GM12878 (cell line): ENCODE measurements around the gene TRIM67. TPM values are rescaled to one million over a fixed set of nuclear protein-coding genes. Genes with fewer than 3 reads are reported as not detected.
A peak's percentile ranks its signal among the peaks of the same experiment; 100 is the strongest.

Source experiments
- CEBPB ChIP-seq, 2 experiments: fragments of 150-350 bp in 1 of 2; IDR thresholded peaks; 2 replicates each; pipeline ENCODE4 v1.6.1; 2012 to 2014; ENCODE audit warnings: low read depth in 2 of 2, low read length in 2 of 2, borderline replicate concordance in 1 of 2, inconsistent platforms in 1 of 2
- E2F4 ChIP-seq: IDR thresholded peaks from 2 replicates; pipeline ENCODE4 v1.6.1; 2012; ENCODE audit warnings: low read depth, low read length, improper control_type of control experiment
- ETV6 ChIP-seq, 2 experiments: fragments of 450-650 bp in 1 of 2; IDR thresholded peaks in 1 of 2; conservative IDR thresholded peaks in 1 of 2; 2 replicates each; pipeline ENCODE4 v1.6.1; 2014; ENCODE audit warnings: antibody characterized with exemption in 1 of 2, borderline replicate concordance in 1 of 2, low read depth in 1 of 2, mild to moderate bottlenecking in 1 of 2, moderate library complexity in 1 of 2
- GATAD2B ChIP-seq: fragments of 450-650 bp; conservative IDR thresholded peaks from 2 replicates; pipeline ENCODE4 v1.6.1; 2017; ENCODE audit warnings: low read depth, mild to moderate bottlenecking, moderate library complexity
- POLR2AphosphoS5 ChIP-seq: IDR thresholded peaks from 2 replicates; pipeline ENCODE4 v1.6.1; 2011; ENCODE audit warnings: mild to moderate bottlenecking, low read length, inconsistent platforms
- RFX5 ChIP-seq: IDR thresholded peaks from 2 replicates; pipeline ENCODE4 v1.6.1; 2011; ENCODE audit warnings: low read depth, low read length, improper control_type of control experiment
- TCF12 ChIP-seq: IDR thresholded peaks from 2 replicates; pipeline ENCODE4 v1.6.1; 2011; ENCODE audit warnings: low read depth, mild to moderate bottlenecking, low read length
- YY1 ChIP-seq: IDR thresholded peaks from 2 replicates; pipeline ENCODE4 v1.6.1; 2011; ENCODE audit warnings: low read depth, mild to moderate bottlenecking, low read length
- ZNF622 ChIP-seq: fragments of 450-650 bp; IDR thresholded peaks from 2 replicates; pipeline ENCODE4 v1.6.1; 2017; ENCODE audit warnings: mild to moderate bottlenecking, inconsistent platforms
- polyA plus RNA-seq, 11 experiments: library from polyadenylated mRNA; depleted of rRNA in 4 of 11; unstranded in 6 of 11; stranded (reverse) in 5 of 11; fragments of >200 nt; fragmentation: Nextera tagmentation in 4 of 11; fragmentation: Illumina TruSeq in 1 of 11; extraction: Ambion mirVana in 4 of 11; extraction: Trizol in 1 of 11; gene quantifications; 1 replicate in 1 of 11; 2 replicates in 10 of 11; pipeline versions ENCODE4 v1.2.1 to v1.2.3, GENCODE V29; 2011 to 2016; ENCODE audit warnings: inconsistent platforms in 2 of 11, missing spikeins in 2 of 11, low read depth in 1 of 11
- total RNA-seq, 4 experiments: library from RNA; depleted of rRNA in 3 of 4; stranded (reverse); fragments of >200 nt in 3 of 4; fragmentation: Illumina TruSeq in 1 of 4; extraction: Trizol in 1 of 4; gene quantifications; 2 replicates each; pipeline versions ENCODE4 v1.2.1 to v1.2.3, GENCODE V29; 2013 to 2021
- TF ChIP-seq, protein P1 (sequence below): fragments of 450-650 bp; formaldehyde crosslinking; IDR thresholded peaks from 2 replicates; pipeline ENCODE4 v1.5.0; 2022; ENCODE audit warnings: mild to moderate bottlenecking, missing genetic modification characterization
- TF ChIP-seq, protein P2 (sequence below): IDR thresholded peaks from 2 replicates; pipeline ENCODE4 v1.6.1; 2012; ENCODE audit warnings: low read depth, low read length, improper control_type of control experiment
- TF ChIP-seq, protein P3 (sequence below): fragments of 450-650 bp; IDR thresholded peaks from 2 replicates; pipeline ENCODE4 v1.6.1; 2016; ENCODE audit warnings: mild to moderate bottlenecking, moderate library complexity, borderline replicate concordance
- TF ChIP-seq, protein P4 (sequence below): fragments of 450-650 bp; IDR thresholded peaks from 2 replicates; pipeline ENCODE4 v1.6.1; 2017; ENCODE audit warnings: low read depth, mild to moderate bottlenecking, moderate library complexity

The TRIM67 gene
- total and polyA plus RNA-seq, 10 of the 15 experiments (the other 5 are each of a cell fraction or from before 2014, with no cell fraction given), result under 0.01 to 0.01 TPM; not detected in 8

GRCh38 chr1:231240883-231241735 lies 79.3 kb downstream of the TRIM67 start, which contains the start of gene GNPAT (continued):
- TF ChIP-seq POLR2AphosphoS5 (peak; percentile 97), CEBPB (IDR thresholded peaks at IDR 0.05; ENCODE audit: borderline replicate concordance in 1 of 2, low read depth in 2 of 2, low read length in 2 of 2) (no peak), GATAD2B (peak; percentile 97), ZNF622 (no peak), RFX5 (no peak), ETV6 (conservative IDR thresholded peaks at IDR 0.05 in 1 of 2, IDR thresholded peaks at IDR 0.05 in 1 of 2; ENCODE audit: borderline replicate concordance in 1 of 2, low read depth in 1 of 2) (no peak), TCF12 (0 out of 2 replicates have a peak, but pooled peaks have one; percentile 49), YY1 (peak; percentile 97), E2F4 (peak; percentile 61; the same call in 1 of the 2 replicates)
- TF ChIP-seq, protein P1, sequence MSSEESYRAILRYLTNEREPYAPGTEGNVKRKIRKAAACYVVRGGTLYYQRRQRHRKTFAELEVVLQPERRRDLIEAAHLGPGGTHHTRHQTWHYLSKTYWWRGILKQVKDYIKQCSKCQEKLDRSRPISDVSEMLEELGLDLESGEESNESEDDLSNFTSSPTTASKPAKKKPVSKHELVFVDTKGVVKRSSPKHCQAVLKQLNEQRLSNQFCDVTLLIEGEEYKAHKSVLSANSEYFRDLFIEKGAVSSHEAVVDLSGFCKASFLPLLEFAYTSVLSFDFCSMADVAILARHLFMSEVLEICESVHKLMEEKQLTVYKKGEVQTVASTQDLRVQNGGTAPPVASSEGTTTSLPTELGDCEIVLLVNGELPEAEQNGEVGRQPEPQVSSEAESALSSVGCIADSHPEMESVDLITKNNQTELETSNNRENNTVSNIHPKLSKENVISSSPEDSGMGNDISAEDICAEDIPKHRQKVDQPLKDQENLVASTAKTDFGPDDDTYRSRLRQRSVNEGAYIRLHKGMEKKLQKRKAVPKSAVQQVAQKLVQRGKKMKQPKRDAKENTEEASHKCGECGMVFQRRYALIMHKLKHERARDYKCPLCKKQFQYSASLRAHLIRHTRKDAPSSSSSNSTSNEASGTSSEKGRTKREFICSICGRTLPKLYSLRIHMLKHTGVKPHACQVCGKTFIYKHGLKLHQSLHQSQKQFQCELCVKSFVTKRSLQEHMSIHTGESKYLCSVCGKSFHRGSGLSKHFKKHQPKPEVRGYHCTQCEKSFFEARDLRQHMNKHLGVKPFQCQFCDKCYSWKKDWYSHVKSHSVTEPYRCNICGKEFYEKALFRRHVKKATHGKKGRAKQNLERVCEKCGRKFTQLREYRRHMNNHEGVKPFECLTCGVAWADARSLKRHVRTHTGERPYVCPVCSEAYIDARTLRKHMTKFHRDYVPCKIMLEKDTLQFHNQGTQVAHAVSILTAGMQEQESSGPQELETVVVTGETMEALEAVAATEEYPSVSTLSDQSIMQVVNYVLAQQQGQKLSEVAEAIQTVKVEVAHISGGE (CRISPR knock-in tag), result no peak
- TF ChIP-seq, protein P2, sequence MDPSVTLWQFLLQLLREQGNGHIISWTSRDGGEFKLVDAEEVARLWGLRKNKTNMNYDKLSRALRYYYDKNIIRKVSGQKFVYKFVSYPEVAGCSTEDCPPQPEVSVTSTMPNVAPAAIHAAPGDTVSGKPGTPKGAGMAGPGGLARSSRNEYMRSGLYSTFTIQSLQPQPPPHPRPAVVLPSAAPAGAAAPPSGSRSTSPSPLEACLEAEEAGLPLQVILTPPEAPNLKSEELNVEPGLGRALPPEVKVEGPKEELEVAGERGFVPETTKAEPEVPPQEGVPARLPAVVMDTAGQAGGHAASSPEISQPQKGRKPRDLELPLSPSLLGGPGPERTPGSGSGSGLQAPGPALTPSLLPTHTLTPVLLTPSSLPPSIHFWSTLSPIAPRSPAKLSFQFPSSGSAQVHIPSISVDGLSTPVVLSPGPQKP, result peak; percentile 65; the same call in 1 of the 2 replicates
- TF ChIP-seq, protein P3, sequence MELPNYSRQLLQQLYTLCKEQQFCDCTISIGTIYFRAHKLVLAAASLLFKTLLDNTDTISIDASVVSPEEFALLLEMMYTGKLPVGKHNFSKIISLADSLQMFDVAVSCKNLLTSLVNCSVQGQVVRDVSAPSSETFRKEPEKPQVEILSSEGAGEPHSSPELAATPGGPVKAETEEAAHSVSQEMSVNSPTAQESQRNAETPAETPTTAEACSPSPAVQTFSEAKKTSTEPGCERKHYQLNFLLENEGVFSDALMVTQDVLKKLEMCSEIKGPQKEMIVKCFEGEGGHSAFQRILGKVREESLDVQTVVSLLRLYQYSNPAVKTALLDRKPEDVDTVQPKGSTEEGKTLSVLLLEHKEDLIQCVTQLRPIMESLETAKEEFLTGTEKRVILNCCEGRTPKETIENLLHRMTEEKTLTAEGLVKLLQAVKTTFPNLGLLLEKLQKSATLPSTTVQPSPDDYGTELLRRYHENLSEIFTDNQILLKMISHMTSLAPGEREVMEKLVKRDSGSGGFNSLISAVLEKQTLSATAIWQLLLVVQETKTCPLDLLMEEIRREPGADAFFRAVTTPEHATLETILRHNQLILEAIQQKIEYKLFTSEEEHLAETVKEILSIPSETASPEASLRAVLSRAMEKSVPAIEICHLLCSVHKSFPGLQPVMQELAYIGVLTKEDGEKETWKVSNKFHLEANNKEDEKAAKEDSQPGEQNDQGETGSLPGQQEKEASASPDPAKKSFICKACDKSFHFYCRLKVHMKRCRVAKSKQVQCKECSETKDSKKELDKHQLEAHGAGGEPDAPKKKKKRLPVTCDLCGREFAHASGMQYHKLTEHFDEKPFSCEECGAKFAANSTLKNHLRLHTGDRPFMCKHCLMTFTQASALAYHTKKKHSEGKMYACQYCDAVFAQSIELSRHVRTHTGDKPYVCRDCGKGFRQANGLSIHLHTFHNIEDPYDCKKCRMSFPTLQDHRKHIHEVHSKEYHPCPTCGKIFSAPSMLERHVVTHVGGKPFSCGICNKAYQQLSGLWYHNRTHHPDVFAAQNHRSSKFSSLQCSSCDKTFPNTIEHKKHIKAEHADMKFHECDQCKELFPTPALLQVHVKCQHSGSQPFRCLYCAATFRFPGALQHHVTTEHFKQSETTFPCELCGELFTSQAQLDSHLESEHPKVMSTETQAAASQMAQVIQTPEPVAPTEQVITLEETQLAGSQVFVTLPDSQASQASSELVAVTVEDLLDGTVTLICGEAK, result no peak
- TF ChIP-seq, protein P4, sequence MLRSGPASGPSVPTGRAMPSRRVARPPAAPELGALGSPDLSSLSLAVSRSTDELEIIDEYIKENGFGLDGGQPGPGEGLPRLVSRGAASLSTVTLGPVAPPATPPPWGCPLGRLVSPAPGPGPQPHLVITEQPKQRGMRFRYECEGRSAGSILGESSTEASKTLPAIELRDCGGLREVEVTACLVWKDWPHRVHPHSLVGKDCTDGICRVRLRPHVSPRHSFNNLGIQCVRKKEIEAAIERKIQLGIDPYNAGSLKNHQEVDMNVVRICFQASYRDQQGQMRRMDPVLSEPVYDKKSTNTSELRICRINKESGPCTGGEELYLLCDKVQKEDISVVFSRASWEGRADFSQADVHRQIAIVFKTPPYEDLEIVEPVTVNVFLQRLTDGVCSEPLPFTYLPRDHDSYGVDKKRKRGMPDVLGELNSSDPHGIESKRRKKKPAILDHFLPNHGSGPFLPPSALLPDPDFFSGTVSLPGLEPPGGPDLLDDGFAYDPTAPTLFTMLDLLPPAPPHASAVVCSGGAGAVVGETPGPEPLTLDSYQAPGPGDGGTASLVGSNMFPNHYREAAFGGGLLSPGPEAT, result peak; percentile 84
